SK-N-MC (cell line): ENCODE data around the gene ARPC4.
A peak's percentile ranks its signal among the peaks of the same experiment; 100 is the strongest.

Experiments used
- DNase-seq: peaks from one replicate; pipeline ENCODE4 v3.0.0-alpha.2; 2011; ENCODE audit warnings: low read depth, low spot score
- H3K27ac ChIP-seq: fragments of 200-600 bp; sonication (generic); 2 replicates; pipeline ENCODE4 v1.5.1; 2016; ENCODE audit warnings: mixed run types
- H3K36me3 ChIP-seq: fragments of 200-600 bp; sonication (generic); 2 replicates; pipeline ENCODE4 v1.6.1; 2017; ENCODE audit warnings: antibody characterized with exemption, low read length, mixed read lengths; ENCODE audit not compliant: insufficient read depth
- H3K4me3 ChIP-seq: fragments of 200-600 bp; sonication (generic); 2 replicates; pipeline ENCODE4 v1.5.1; 2016
- H3K9ac ChIP-seq: fragments of 200-600 bp; sonication (generic); 2 replicates; pipeline ENCODE4 v1.8.0; 2017; ENCODE audit warnings: mixed run types, mixed read lengths; ENCODE audit not compliant: insufficient read length
- H3K9me3 ChIP-seq: fragments of 200-600 bp; sonication (generic); 2 replicates; pipeline ENCODE4 v1.6.1; 2017; ENCODE audit warnings: low read depth, mild to moderate bottlenecking, antibody characterized with exemption, low read length, moderate library complexity, mixed read lengths
- EZH2 ChIP-seq: fragments of 200-600 bp; sonication (generic); IDR thresholded peaks from one replicate; pipeline ENCODE4 v1.6.1; 2017; ENCODE audit warnings: antibody characterized with exemption
- FOXP2 ChIP-seq: optimal IDR thresholded peaks from 2 replicates; pipeline ENCODE3; 2011; ENCODE audit warnings: mild to moderate bottlenecking, moderate library complexity; ENCODE audit not compliant: insufficient read depth; ENCODE audit errors: extremely low read length, control extremely low read depth
- POLR2AphosphoS5 ChIP-seq: IDR thresholded peaks from 2 replicates; pipeline ENCODE4 v1.6.1; 2012; ENCODE audit warnings: mild to moderate bottlenecking, low read depth, low read length, borderline replicate concordance

Gene ARPC4

DNA sequence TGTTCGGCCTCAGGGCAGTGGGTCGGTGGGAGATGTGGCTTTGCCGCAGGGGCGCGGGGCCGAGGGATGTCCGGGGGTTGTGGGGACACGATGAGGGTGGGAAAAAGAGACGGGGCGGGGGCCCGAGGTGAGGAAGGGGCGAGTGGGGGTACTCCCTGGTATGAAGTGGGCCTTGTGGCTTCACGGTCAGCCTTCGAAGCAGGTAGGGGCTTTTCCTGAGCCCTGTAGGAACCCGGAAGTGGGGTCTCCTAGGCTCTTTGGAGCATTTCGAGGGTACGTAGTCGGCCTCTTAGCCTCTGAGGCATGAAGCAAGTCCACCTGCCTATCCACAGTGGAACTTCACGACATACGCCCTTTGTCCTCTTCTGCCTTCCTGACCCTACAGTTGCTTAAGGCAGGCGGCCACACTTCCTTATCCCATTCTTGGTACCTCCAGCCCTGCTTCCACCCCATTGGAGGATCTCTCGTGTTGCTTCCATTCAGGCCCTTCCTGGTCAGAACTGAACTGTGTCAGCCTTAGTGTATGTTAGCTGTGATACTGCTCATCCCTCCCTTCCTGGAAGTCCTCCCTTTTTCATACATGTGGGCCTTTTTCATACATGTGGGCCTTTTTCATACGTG lies 389 bp downstream of the ARPC4 start:
- no peak for TF ChIP-seq POLR2AphosphoS5
- no peak for TF ChIP-seq EZH2
- TF ChIP-seq FOXP2, result no peak
- peak overlapping the region; percentile 97 for H3K9ac ChIP-seq
- H3K36me3 ChIP-seq, result peaks cover 5% of the 10 kb centered on the region; the same call in 1 of the 2 replicates
- H3K4me3 ChIP-seq, result peak overlapping the region; percentile 84
- no peaks in the 10 kb centered on the region for H3K9me3 ChIP-seq
- H3K27ac ChIP-seq, result peak overlapping the region; percentile 97; the same call in 1 of the 2 replicates
- no peak for DNase-seq

DNA sequence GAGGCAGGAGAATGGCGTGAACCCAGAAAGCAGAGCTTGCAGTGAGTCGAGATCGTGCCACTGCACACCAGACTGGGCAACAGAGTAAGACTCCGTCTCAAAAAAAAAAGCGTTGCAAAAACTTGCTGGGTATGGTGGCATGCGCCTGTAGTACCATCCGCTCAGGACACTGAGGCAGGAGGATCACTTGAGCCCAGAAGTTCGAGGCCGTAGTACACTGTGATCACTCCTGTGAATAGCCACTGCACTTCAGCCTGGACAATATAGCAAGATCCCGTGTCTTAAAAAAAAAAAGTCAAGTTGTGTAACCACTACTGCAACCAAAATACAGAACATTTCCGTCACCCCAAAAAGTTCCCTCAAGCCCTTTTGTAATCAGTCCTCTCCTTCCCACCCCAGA lies 1.5 kb downstream of the ARPC4 start:
- H3K4me3 ChIP-seq, result no peak overlapping the region
- DNase-seq, result no peak
- no peak for TF ChIP-seq EZH2
- no peak for TF ChIP-seq POLR2AphosphoS5
- H3K9me3 ChIP-seq, result no peaks in the 10 kb centered on the region
- no peak overlapping the region for H3K9ac ChIP-seq
- no peak overlapping the region for H3K27ac ChIP-seq
- H3K36me3 ChIP-seq, result peaks cover 13% of the 10 kb centered on the region; the same call in 1 of the 2 replicates

DNA sequence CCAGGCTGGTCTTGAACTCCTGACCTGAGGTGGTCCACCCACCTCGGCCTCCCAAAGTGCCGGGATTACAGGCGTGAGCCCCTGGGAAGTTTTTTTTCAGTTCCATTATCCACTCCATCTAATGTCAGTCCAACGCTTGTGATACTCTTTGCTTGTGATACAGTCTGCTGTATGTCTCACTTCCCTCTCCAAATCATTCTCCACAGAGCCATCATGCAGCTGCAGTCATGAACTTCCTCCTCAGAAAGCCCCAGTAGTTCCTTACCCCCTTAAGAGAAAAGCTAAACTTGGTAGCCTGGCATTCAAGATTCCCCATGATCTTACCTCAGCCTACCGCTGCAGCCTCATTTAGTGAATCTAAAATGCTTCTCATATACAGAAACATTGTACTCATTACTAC lies 2.3 kb downstream of the ARPC4 start:
- H3K27ac ChIP-seq, result no peak overlapping the region
- TF ChIP-seq FOXP2, result no peak
- no peak for TF ChIP-seq EZH2
- TF ChIP-seq POLR2AphosphoS5, result no peak
- DNase-seq, result no peak
- no peak overlapping the region for H3K9ac ChIP-seq
- H3K4me3 ChIP-seq, result no peak overlapping the region
- H3K36me3 ChIP-seq, result peaks cover 21% of the 10 kb centered on the region; the same call in 1 of the 2 replicates
- no peaks in the 10 kb centered on the region for H3K9me3 ChIP-seq

DNA sequence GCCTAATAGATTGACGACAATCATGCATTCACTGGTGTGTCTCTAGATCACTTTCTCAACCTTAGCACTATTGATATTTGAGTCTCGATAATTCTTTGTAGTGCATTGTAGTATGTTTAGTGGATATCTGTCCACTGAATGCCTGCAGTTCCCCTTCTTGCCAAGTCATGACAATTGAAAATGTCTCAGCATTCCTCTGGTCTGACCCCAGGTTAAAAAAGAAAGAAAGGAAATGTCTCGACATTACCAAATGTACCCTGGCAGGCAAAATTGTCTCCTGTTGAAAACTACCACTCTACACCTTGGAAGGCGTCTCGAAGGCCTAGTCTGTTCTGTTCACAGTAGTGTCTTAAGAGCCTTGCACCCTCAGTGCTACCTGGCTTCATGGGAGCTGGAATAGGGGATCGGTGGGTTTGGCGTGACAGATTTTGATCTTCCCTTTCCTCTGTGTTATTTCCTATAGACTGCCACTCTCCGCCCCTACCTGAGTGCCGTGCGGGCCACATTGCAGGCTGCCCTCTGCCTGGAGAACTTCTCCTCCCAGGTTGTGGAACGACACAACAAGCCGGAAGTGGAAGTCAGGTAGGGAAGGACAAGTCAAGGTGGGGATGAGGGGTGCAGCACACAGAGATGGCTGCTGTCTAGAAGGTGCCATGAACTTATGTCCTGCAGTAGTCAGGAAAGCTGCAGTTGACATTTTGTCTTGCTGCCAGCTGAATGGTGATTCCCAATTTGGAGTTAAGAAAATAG lies 4.5 kb downstream of the ARPC4 start:
- H3K36me3 ChIP-seq, result peaks cover 30% of the 10 kb centered on the region; the same call in 1 of the 2 replicates
- DNase-seq, result no peak
- TF ChIP-seq FOXP2 (no peak), POLR2AphosphoS5 (no peak), EZH2 (no peak)
- no peak overlapping the region for H3K4me3 ChIP-seq
- H3K27ac ChIP-seq, result no peak overlapping the region
- H3K9me3 ChIP-seq, result no peaks in the 10 kb centered on the region
- H3K9ac ChIP-seq, result no peak overlapping the region

GRCh38 chr3:9800529-9800928 lies 7.6 kb downstream of the ARPC4 start:
- Histone ChIP-seq H3K9me3 (no peaks in the 10 kb centered on the region), H3K4me3 (no peak overlapping the region), H3K36me3 (peaks cover 47% of the 10 kb centered on the region; the same call in 1 of the 2 replicates), H3K9ac (no peak overlapping the region), H3K27ac (no peak overlapping the region)
- no peak for DNase-seq
- TF ChIP-seq EZH2 (no peak), POLR2AphosphoS5 (no peak), FOXP2 (no peak)

DNA sequence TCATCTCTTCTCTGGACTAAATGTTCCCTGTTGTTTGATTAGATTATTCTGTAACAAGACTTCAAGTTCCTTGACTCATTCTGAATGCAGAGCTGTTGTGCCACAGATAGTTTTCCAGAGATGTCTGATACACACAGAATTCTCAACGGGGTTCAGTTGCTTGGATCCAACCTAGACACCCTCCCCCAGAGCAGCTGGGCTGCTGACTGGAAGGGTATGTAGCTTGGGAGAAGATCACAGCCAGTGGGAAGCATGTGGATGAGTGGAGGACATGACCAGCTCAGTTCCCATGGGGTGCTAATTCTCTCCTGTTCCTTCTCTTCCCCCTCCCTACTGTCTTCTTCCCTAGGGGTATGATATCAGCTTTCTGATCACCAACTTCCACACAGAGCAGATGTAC lies 10.6 kb downstream of the ARPC4 start:
- no peak for DNase-seq
- H3K9me3 ChIP-seq, result no peaks in the 10 kb centered on the region
- TF ChIP-seq EZH2 (no peak), FOXP2 (no peak), POLR2AphosphoS5 (no peak)
- H3K9ac ChIP-seq, result no peak overlapping the region
- H3K27ac ChIP-seq, result no peak overlapping the region
- peaks cover 39% of the 10 kb centered on the region; the same call in 1 of the 2 replicates for H3K36me3 ChIP-seq
- H3K4me3 ChIP-seq, result no peak overlapping the region

DNA sequence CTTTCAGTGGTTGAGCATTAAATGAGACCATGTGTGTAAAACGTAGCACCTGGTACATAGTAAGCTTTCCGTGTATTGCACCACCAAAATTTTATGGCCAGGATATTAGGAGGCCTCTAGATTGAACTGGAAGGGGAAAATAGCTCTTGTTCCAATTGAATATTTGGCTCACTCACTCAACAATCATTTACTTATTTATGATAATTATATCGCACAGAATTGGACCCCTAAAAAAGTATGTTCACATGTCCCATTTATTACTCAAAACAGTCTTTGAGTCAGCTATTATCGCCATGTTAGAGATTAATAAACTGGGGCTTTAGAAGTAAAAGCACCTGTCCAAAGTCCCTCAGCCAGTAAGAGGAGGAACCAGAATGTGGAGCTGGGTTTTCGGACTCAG lies 12.1 kb downstream of the ARPC4 start:
- Histone ChIP-seq H3K27ac (no peak overlapping the region), H3K9ac (no peak overlapping the region), H3K4me3 (no peak overlapping the region), H3K36me3 (peaks cover 28% of the 10 kb centered on the region; the same call in 1 of the 2 replicates), H3K9me3 (no peaks in the 10 kb centered on the region)
- no peak for DNase-seq
- TF ChIP-seq POLR2AphosphoS5 (no peak), EZH2 (no peak)

DNA sequence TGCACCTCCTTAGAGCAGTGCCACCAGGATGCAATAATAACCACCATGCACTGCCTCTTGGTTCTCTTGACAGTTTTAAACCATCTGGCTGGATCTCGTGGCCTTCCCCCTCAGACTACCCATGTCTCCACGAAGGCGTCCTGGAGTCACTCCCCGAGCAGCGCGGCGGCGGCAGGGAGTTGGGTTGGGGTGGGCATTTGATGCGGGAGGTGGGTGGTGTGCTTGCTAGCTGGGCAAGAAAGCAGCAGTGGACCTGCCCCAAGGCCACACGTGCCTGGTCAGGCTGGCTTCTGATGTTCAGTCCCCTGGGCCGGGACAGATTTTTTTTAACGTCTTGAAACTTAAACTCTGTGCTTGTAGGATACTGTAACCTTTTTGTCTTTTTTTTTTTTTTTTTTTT lies 13.3 kb downstream of the ARPC4 start:
- Histone ChIP-seq H3K27ac (no peak overlapping the region), H3K9ac (no peak overlapping the region), H3K36me3 (peaks cover 23% of the 10 kb centered on the region; the same call in 1 of the 2 replicates), H3K9me3 (no peaks in the 10 kb centered on the region), H3K4me3 (no peak overlapping the region)
- TF ChIP-seq FOXP2 (no peak), EZH2 (no peak), POLR2AphosphoS5 (no peak)
- no peak for DNase-seq
